Naive thymus-derived CD4-positive, alpha-beta T cell (primary cell): ENCODE measurements around the gene ACTN4. TPM values are rescaled to one million over a fixed set of nuclear protein-coding genes. Genes with fewer than 3 reads are reported as not detected.

Source experiments
- ATAC-seq: fragments of 150-1000 bp; cut with Tn5 transposase; 2 replicates; pipeline ENCODE4 v1.10.0; 2021; ENCODE audit warnings: mild to moderate bottlenecking, moderate library complexity
- CTCF ChIA-PET: fragments of 350-600 bp; sonication (Branson Sonifier 250); formaldehyde crosslinking; loops from one replicate; lab custom pipeline; 2021; ENCODE audit warnings: antibody characterized with exemption; lab: Charles Lee
- POLR2A ChIA-PET: fragments of 350-600 bp; sonication (Branson Sonifier 250); formaldehyde crosslinking; loops from one replicate; lab custom pipeline; 2021; ENCODE audit warnings: antibody characterized with exemption, inconsistent platforms; lab: Charles Lee
- DNase-seq, 9 donors: peaks; one replicate each; pipeline versions ENCODE4 v3.0.0 to v3.0.0-alpha.2; 2020 to 2022; ENCODE audit warnings: mixed read lengths in 1 of 9
- H3K27ac ChIP-seq: one replicate; pipeline ENCODE4 v1.7.0; 2013; ENCODE audit warnings: mild to moderate bottlenecking, low read depth, low read length, moderate library complexity
- H3K27me3 ChIP-seq, 2 donors: one replicate each; pipeline ENCODE4 v1.7.0; 2013; ENCODE audit warnings: low read length in 2 of 2, mild to moderate bottlenecking in 2 of 2, moderate library complexity in 2 of 2; ENCODE audit not compliant: control insufficient read depth in 2 of 2, insufficient read depth in 2 of 2
- H3K36me3 ChIP-seq, 3 experiments: 1 replicate in 2 of 3; 2 replicates in 1 of 3; pipeline ENCODE4 v1.7.0; 2013; ENCODE audit warnings: low read length in 3 of 3, mild to moderate bottlenecking in 3 of 3, moderate library complexity in 1 of 3; ENCODE audit not compliant: insufficient read depth in 3 of 3, control insufficient read depth in 2 of 3
- H3K4me1 ChIP-seq, 2 donors: one replicate each; pipeline ENCODE4 v1.7.0; 2013; ENCODE audit warnings: low read length in 2 of 2, mild to moderate bottlenecking in 2 of 2, moderate library complexity in 1 of 2; ENCODE audit not compliant: control insufficient read depth in 2 of 2, insufficient read depth in 2 of 2
- H3K4me3 ChIP-seq: 2 replicates; pipeline ENCODE4 v1.7.0; 2013; ENCODE audit warnings: mild to moderate bottlenecking, low read length
- H3K9me3 ChIP-seq, 3 experiments: 1 replicate in 2 of 3; 2 replicates in 1 of 3; pipeline ENCODE4 v1.7.0; 2013; ENCODE audit warnings: low read length in 3 of 3; ENCODE audit not compliant: control insufficient read depth in 2 of 3
- H3K27ac Mint-ChIP-seq, 9 donors: one replicate each; pipeline ENCODE4 v1.8.0; 2020 to 2022; ENCODE audit warnings: mixed read lengths in 9 of 9, mild to moderate bottlenecking in 8 of 9, moderate library complexity in 5 of 9, inconsistent platforms in 2 of 9
- H3K27me3 Mint-ChIP-seq, 5 donors: one replicate each; pipeline ENCODE4 v1.8.0; 2021 to 2022; ENCODE audit warnings: mixed read lengths in 5 of 5, mild to moderate bottlenecking in 1 of 5
- H3K36me3 Mint-ChIP-seq, 5 donors: one replicate each; pipeline ENCODE4 v1.8.0; 2020 to 2022; ENCODE audit warnings: mixed read lengths in 5 of 5, mild to moderate bottlenecking in 3 of 5, inconsistent platforms in 1 of 5
- H3K4me1 Mint-ChIP-seq, 7 donors: one replicate each; pipeline ENCODE4 v1.8.0; 2020 to 2022; ENCODE audit warnings: mixed read lengths in 7 of 7, mild to moderate bottlenecking in 3 of 7, inconsistent platforms in 1 of 7
- H3K4me3 Mint-ChIP-seq, 10 donors: one replicate each; pipeline ENCODE4 v1.8.0; 2020 to 2022; ENCODE audit warnings: mild to moderate bottlenecking in 10 of 10, mixed read lengths in 10 of 10, moderate library complexity in 6 of 10, inconsistent platforms in 2 of 10
- H3K9me3 Mint-ChIP-seq, 11 donors: one replicate each; pipeline ENCODE4 v1.8.0; 2020 to 2022; ENCODE audit warnings: mixed read lengths in 11 of 11, mild to moderate bottlenecking in 4 of 11, inconsistent platforms in 1 of 11, moderate library complexity in 1 of 11
- intact Hi-C, 2 donors: fragments of 100-400 bp; cut with micrococcal nuclease; formaldehyde crosslinking; loops; one replicate each; pipeline ENCODE4 v1.15.1; 2023
- polyA plus RNA-seq, 2 donors: library from polyadenylated mRNA; unstranded; fragments of 300-500 nt; fragmentation: Illumina TruSeq; gene quantifications; one replicate each; pipeline ENCODE4 v1.2.3, GENCODE V29; 2021
- total RNA-seq, 6 experiments: library from RNA in 5 of 6; stranded (reverse) in 5 of 6; gene quantifications; 1 replicate in 5 of 6; 2 replicates in 1 of 6; pipeline ENCODE4 v1.2.3 and lab custom pipeline; 2021 to 2026

ACTN4 gene
- total and polyA plus RNA-seq, 7 experiments from 2014 or later: 2.8 to 355 (median 52.1) TPM

- Mint-ChIP-seq H3K36me3 (peaks cover 0 to 3% (median 0%) of the 10 kb centered on the region in 5 donors), H3K4me1 (peaks cover 7 to 41% (median 29%) of the 10 kb centered on the region in 7 donors), H3K4me3 (peak overlapping the region; percentile 53 to 83 (median 74)), H3K27me3 (peaks cover 0 to 10% (median 0%) of the 10 kb centered on the region in 5 donors), H3K9me3 (peaks cover 0 to 5% (median 0%) of the 10 kb centered on the region in 11 donors), H3K27ac (peak overlapping the region in 8 of 9 donors; percentile 11 to 89 (median 58))
- ChIA-PET CTCF (interaction anchor here (0.5 kb wide), 1 partner anchor 472 kb away, joined by 3 read pairs; no protein-coding TSS in a partner anchor), POLR2A (interaction anchor here (2.5 kb wide), 1 partner anchor 31 kb away, joined by 7 read pairs; no protein-coding TSS in a partner anchor)
- no peaks in the 10 kb centered on the region for H3K36me3 ChIP-seq
- no peak overlapping the region for H3K27ac ChIP-seq
- H3K9me3 ChIP-seq: no peaks in the 10 kb centered on the region
- H3K27me3 ChIP-seq: no peaks in the 10 kb centered on the region
- no peak for DNase-seq
- H3K4me1 ChIP-seq: peaks cover 15 to 27% of the 10 kb centered on the region in 2 donors
- ATAC-seq: no peak
- H3K4me3 ChIP-seq: no peak overlapping the region
- intact Hi-C loops: loop anchor here (2.0 to 5.0 kb wide), 2 partner anchors 31 to 91 kb away; partner anchors contain the start of gene ACTN4 (in 1 of the 2)
Measured at GRCh38 chr19:38737921-38738737, 90.7 kb downstream of the ACTN4 start.

GRCh38 chr19:38739440-38740256, 92.2 kb downstream of the ACTN4 start:
- peaks cover 0 to 10% (median 0%) of the 10 kb centered on the region in 5 donors for H3K27me3 Mint-ChIP-seq
- H3K4me3 ChIP-seq: no peak overlapping the region
- intact Hi-C loops: loop anchor here in 1 of 2 donors (5.0 kb wide), 1 partner anchor 92 kb away; the partner anchor contains the start of gene ACTN4
- H3K36me3 Mint-ChIP-seq: peaks cover 0 to 3% (median 0%) of the 10 kb centered on the region in 5 donors
- ATAC-seq: no peak
- POLR2A ChIA-PET: interaction anchor here (0.6 to 0.7 kb wide), 3 partner anchors 106 to 817 kb away, joined by 3 to 4 read pairs (median 3); no protein-coding TSS in a partner anchor
- H3K27ac Mint-ChIP-seq: peak overlapping the region in 2 of 9 donors; percentile 13 to 52
- peak overlapping the region in 2 of 10 donors; percentile 29 to 30 for H3K4me3 Mint-ChIP-seq
- H3K4me1 Mint-ChIP-seq: peaks cover 7 to 33% (median 20%) of the 10 kb centered on the region in 7 donors
- peaks cover 0 to 5% (median 0%) of the 10 kb centered on the region in 11 donors for H3K9me3 Mint-ChIP-seq
- no peak overlapping the region for H3K27ac ChIP-seq
- H3K9me3 ChIP-seq: no peaks in the 10 kb centered on the region
- no peaks in the 10 kb centered on the region for H3K27me3 ChIP-seq
- CTCF ChIA-PET: no interaction called here
- no peaks in the 10 kb centered on the region for H3K36me3 ChIP-seq
- peaks cover 8 to 19% of the 10 kb centered on the region in 2 donors for H3K4me1 ChIP-seq
- DNase-seq: no peak

- peaks cover 0 to 3% (median 0%) of the 10 kb centered on the region in 11 donors for H3K9me3 Mint-ChIP-seq
- no peak overlapping the region for H3K4me3 Mint-ChIP-seq
- intact Hi-C loops: no loop called here
- H3K4me3 ChIP-seq: no peak overlapping the region
- H3K27me3 Mint-ChIP-seq: peaks cover 0 to 10% (median 0%) of the 10 kb centered on the region in 5 donors
- no peaks in the 10 kb centered on the region for H3K9me3 ChIP-seq
- ChIA-PET POLR2A (interaction anchor here (0.7 kb wide), 2 partner anchors 106 to 109 kb away, joined by 3 to 4 read pairs; no protein-coding TSS in a partner anchor), CTCF (no interaction called here)
- H3K27ac ChIP-seq: no peak overlapping the region
- peaks cover 0 to 3% (median 0%) of the 10 kb centered on the region in 5 donors for H3K36me3 Mint-ChIP-seq
- ATAC-seq: no peak
- no peak overlapping the region for H3K27ac Mint-ChIP-seq
- H3K4me1 ChIP-seq: peaks cover 2 to 13% of the 10 kb centered on the region in 2 donors
- DNase-seq: no peak
- no peaks in the 10 kb centered on the region for H3K36me3 ChIP-seq
- peaks cover 7 to 29% (median 14%) of the 10 kb centered on the region in 7 donors for H3K4me1 Mint-ChIP-seq
- no peaks in the 10 kb centered on the region for H3K27me3 ChIP-seq
Measured at GRCh38 chr19:38740257-38740592, 92.8 kb downstream of the ACTN4 start.

- Mint-ChIP-seq H3K27me3 (peaks cover 0 to 10% (median 0%) of the 10 kb centered on the region in 5 donors), H3K4me3 (no peak overlapping the region)
Measured at GRCh38 chr19:38740932-38741331, 93.5 kb downstream of the ACTN4 start.

GRCh38 chr19:38741670-38742069, 94.2 kb downstream of the ACTN4 start:
- peaks cover 0 to 3% (median 0%) of the 10 kb centered on the region in 5 donors for H3K36me3 Mint-ChIP-seq
- intact Hi-C loops: no loop called here
- H3K27ac Mint-ChIP-seq: no peak overlapping the region
- no peaks in the 10 kb centered on the region for H3K9me3 ChIP-seq
- H3K36me3 ChIP-seq: no peaks in the 10 kb centered on the region
- H3K4me1 Mint-ChIP-seq: peaks cover 7 to 25% (median 12%) of the 10 kb centered on the region in 7 donors
- CTCF ChIA-PET: interaction anchor here (0.6 kb wide), 1 partner anchor 15 kb away, joined by 3 read pairs; no protein-coding TSS in a partner anchor
- H3K27me3 Mint-ChIP-seq: peaks cover 0 to 7% (median 0%) of the 10 kb centered on the region in 5 donors
- H3K4me3 ChIP-seq: no peak overlapping the region
- peaks cover 0 to 12% of the 10 kb centered on the region in 2 donors for H3K4me1 ChIP-seq
- DNase-seq: no peak
- H3K27ac ChIP-seq: no peak overlapping the region
- peaks cover 0 to 3% (median 0%) of the 10 kb centered on the region in 11 donors for H3K9me3 Mint-ChIP-seq
- no peak overlapping the region for H3K4me3 Mint-ChIP-seq
- POLR2A ChIA-PET: interaction anchor here (1.2 kb wide), 1 partner anchor 93 kb away, joined by 4 read pairs; no protein-coding TSS in a partner anchor
- ATAC-seq: no peak
- no peaks in the 10 kb centered on the region for H3K27me3 ChIP-seq

More at GRCh38 chr19:38740932-38741331, 93.5 kb downstream of the ACTN4 start:
- ATAC-seq (no peak), DNase-seq (no peak)
- ChIA-PET CTCF (no interaction called here), POLR2A (no interaction called here)
- intact Hi-C loops: no loop called here
- peaks cover 7 to 29% (median 12%) of the 10 kb centered on the region in 7 donors for H3K4me1 Mint-ChIP-seq
- H3K9me3 Mint-ChIP-seq: peaks cover 0 to 3% (median 0%) of the 10 kb centered on the region in 11 donors
- H3K27ac Mint-ChIP-seq: no peak overlapping the region
- H3K36me3 ChIP-seq: no peaks in the 10 kb centered on the region
- H3K4me3 ChIP-seq: no peak overlapping the region
- no peak overlapping the region for H3K27ac ChIP-seq
- peaks cover 0 to 12% of the 10 kb centered on the region in 2 donors for H3K4me1 ChIP-seq
- peaks cover 0 to 3% (median 0%) of the 10 kb centered on the region in 5 donors for H3K36me3 Mint-ChIP-seq
- H3K27me3 ChIP-seq: no peaks in the 10 kb centered on the region
- no peaks in the 10 kb centered on the region for H3K9me3 ChIP-seq

- peaks cover 7 to 21% (median 12%) of the 10 kb centered on the region in 7 donors for H3K4me1 Mint-ChIP-seq
Measured at GRCh38 chr19:38742296-38742695, 94.8 kb downstream of the ACTN4 start.

More at GRCh38 chr19:38742296-38742695, 94.8 kb downstream of the ACTN4 start:
- CTCF ChIA-PET: interaction anchor here (0.6 kb wide), 1 partner anchor 19 kb away, joined by 3 read pairs; no protein-coding TSS in a partner anchor
- no peaks in the 10 kb centered on the region for H3K36me3 ChIP-seq
- H3K9me3 ChIP-seq: no peaks in the 10 kb centered on the region
- intact Hi-C loops: no loop called here
- H3K4me3 ChIP-seq: no peak overlapping the region
- no peaks in the 10 kb centered on the region for H3K27me3 ChIP-seq
- Mint-ChIP-seq H3K27ac (no peak overlapping the region), H3K9me3 (peaks cover 0 to 3% (median 0%) of the 10 kb centered on the region in 11 donors), H3K27me3 (peaks cover 0 to 6% (median 0%) of the 10 kb centered on the region in 5 donors), H3K36me3 (peaks cover 0 to 3% (median 0%) of the 10 kb centered on the region in 5 donors), H3K4me3 (no peak overlapping the region)
- DNase-seq (no peak), ATAC-seq (no peak)
- peaks cover 0 to 12% of the 10 kb centered on the region in 2 donors for H3K4me1 ChIP-seq
- H3K27ac ChIP-seq: no peak overlapping the region
- POLR2A ChIA-PET: interaction anchor here (1.2 kb wide), 1 partner anchor 92 kb away, joined by 4 read pairs; no protein-coding TSS in a partner anchor
